GM12865 (cell line): Measurements from ENCODE around the gene GPC5.

Source experiments
- DNase-seq: peaks from one replicate; pipeline ENCODE4 v3.0.0; 2010; ENCODE audit warnings: low read depth
- H3K4me3 ChIP-seq: 2 replicates; pipeline ENCODE4 v1.5.1; 2011; ENCODE audit warnings: mild to moderate bottlenecking, low read depth, low read length, control low read depth
- CTCF ChIP-seq: IDR thresholded peaks from 2 replicates; pipeline ENCODE4 v1.5.1; 2011; ENCODE audit warnings: low read length, control low read depth, low read depth, inconsistent platforms; ENCODE audit not compliant: insufficient read depth; ENCODE audit errors: missing control alignments

GPC5 gene

GRCh38 chr13:92354583-92354982, 956.2 kb downstream of the GPC5 start:
- no peak overlapping the region for H3K4me3 ChIP-seq
- DNase-seq = no peak
- TF ChIP-seq CTCF = no peak

- no peak for DNase-seq
- no peak for TF ChIP-seq CTCF
- H3K4me3 ChIP-seq = no peak overlapping the region
These were observed 956.8 kb downstream of the GPC5 start for GRCh38 chr13:92355213-92355612.

- no peak overlapping the region for H3K4me3 ChIP-seq
- no peak for TF ChIP-seq CTCF
- DNase-seq = no peak
These were observed 964.3 kb downstream of the GPC5 start for GRCh38 chr13:92362717-92363116.

GRCh38 chr13:92365904-92366303, 967.5 kb downstream of the GPC5 start:
- no peak for DNase-seq
- no peak for TF ChIP-seq CTCF
- H3K4me3 ChIP-seq = no peak overlapping the region

GRCh38 chr13:92377396-92377795, 979.0 kb downstream of the GPC5 start:
- TF ChIP-seq CTCF = no peak
- H3K4me3 ChIP-seq = no peak overlapping the region

GRCh38 chr13:92379371-92379770, 981.0 kb downstream of the GPC5 start:
- DNase-seq = no peak
- TF ChIP-seq CTCF = no peak
- H3K4me3 ChIP-seq = no peak overlapping the region

More at GRCh38 chr13:92377396-92377795, 979.0 kb downstream of the GPC5 start:
- DNase-seq = no peak

- no peak for TF ChIP-seq CTCF
These were observed 986.0 kb downstream of the GPC5 start for GRCh38 chr13:92384410-92384809.

More at GRCh38 chr13:92384410-92384809, 986.0 kb downstream of the GPC5 start:
- H3K4me3 ChIP-seq = no peak overlapping the region
- no peak for DNase-seq
